Inferior parietal cortex (tissue), 1 donor: ENCODE data around the gene PLXDC2.

Experiments
- DNase-seq: peaks from one replicate; pipeline ENCODE4 v3.0.0-alpha.2; 2016; ENCODE audit errors: extremely low spot score

PLXDC2 gene

DNA sequence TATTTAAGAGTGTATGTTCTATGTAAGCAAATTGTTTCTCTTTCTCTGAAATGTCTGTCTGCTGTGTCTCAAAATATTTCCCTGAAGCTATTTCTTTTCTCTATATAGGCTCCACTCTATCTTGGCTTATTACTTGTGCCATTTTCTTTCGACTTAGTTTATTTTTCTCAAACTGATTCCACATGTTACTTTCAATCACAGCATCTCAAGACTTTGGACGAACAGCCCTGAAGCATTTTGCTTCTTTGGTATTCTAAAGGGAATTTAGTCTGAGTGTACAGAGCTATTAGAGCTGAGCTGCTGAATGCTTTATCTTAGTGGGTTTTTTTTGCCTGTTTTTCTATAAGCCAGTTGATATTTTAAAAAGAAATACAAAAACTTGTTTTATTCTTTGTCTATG lies 95.7 kb downstream of the PLXDC2 start:
- DNase-seq, result no peak

DNA sequence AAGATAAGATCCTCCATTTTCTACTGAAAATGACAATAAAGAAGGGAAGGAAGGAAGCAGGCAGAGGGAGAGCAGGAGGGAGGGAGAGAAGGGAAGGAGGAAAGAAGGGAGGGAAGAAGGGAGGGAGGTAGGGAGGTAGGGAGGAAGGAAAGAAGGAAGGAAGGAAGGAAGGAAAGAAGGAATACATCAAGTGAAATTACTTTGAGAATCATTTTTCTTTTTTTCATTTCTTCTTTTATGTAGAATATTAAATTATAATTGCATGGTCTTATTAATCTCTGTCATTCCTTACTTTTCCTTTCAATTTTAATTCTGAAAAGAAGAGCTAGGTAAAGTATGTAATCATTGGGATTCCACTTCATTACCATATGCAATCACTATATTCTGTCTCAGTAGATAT lies 97.8 kb downstream of the PLXDC2 start:
- DNase-seq, result no peak

DNA sequence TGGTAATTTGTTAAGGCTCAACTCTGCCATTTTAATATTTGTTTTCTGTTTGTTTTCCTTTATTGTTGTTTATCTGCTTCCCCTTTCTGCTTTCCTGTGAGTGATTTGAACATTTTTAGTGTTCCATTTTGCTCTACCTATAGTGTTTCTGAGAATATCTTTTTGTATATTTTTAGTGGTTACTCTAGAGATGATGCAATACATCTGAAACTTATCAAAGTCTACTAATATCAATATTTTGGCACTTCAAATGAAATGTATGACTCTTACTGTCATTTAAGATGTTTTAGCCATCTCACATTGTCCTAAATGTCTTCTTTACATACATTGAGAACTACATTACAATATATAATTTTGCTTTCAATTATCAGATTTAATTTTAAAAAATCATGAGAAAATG lies 98.9 kb downstream of the PLXDC2 start:
- DNase-seq, result no peak

DNA sequence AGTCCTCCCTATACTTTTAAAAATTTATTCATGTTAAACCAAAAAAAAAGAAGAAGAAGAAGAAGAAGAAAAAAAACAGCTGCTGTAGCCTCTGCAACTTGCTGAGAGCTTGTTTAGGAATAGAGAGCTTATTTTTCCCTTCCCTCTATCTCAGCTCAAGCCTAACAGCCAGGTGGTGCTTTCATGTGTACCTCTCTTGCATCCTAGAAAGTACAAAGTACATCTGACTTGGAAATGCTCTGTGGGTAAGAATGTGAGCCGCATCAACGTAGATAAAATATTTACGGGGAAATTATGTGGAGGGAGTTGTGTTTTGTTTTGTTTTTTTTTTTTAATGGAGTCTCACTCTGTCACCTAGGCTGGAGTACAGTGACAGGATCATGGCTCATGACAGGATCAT lies 99.6 kb downstream of the PLXDC2 start:
- DNase-seq, result no peak

DNA sequence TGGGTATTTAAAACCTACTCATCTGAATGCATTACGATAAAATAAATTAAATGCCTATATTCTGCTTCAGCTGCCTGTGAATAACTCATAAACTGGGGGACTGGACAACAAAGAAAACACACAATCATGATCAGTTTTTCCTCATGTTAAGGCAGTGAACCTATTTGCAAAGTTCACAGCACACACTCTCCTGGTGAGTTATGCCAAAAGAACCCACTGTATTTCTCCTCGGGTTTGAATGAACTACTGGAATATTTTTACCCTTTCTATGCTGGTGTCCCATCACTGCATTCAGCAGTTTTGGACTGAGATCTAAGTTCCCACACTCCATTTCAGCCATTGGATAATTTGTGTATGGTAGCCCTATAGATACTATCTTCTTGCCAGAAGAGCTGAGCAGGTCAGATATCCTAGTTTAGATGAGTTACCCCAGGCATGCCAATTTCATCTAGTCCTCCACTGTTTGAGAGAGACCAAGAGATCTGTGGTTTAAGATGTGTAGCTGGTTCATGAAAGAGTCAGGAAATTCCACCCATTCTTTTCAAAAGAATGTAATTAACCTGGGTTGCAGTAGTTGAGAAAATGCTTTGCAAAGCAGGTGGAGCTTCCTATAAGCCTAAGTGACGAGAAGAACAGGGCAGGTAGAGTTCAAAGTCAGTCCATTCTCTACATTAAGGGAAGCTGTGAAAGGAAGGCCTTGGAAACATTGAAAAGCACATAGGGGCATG lies 101.7 kb downstream of the PLXDC2 start:
- no peak for DNase-seq

DNA sequence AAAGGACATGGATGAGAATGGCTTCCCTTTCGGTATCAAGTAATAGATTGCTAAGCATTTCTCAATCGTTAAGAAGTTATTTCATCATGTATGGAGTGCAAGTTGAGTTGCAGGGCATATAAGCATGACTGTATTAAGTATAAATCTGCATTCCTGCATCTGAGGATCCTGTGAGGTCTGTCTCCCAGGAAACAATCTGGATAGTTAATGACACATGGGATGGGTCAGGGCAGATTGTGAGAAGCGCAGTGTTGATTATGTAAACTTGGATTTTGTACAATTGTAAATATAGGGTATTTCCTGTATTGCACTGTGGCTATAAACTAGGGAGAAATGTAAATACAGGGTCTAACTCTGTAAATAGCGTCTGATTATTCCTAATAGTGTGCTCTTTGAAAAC lies 102.6 kb downstream of the PLXDC2 start:
- DNase-seq, result no peak

DNA sequence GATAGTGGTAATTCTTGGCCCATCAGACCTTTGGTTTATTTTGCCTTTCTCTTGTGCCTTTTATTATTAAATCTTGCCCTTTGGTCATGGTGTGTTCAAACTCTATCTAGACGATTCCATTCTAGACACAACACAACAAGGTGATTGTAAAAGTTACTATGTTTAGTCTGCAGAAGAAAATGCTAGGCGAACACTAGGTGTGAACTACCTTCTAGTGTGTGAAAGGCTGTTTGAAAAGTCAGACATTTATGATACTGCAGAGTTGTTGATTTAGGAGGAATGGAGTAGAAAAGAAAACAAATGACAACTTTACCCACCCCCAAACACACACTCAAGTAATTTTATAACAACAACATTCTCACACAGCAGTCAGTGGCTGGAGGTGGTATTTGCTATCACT lies 103.4 kb downstream of the PLXDC2 start:
- DNase-seq, result no peak

DNA sequence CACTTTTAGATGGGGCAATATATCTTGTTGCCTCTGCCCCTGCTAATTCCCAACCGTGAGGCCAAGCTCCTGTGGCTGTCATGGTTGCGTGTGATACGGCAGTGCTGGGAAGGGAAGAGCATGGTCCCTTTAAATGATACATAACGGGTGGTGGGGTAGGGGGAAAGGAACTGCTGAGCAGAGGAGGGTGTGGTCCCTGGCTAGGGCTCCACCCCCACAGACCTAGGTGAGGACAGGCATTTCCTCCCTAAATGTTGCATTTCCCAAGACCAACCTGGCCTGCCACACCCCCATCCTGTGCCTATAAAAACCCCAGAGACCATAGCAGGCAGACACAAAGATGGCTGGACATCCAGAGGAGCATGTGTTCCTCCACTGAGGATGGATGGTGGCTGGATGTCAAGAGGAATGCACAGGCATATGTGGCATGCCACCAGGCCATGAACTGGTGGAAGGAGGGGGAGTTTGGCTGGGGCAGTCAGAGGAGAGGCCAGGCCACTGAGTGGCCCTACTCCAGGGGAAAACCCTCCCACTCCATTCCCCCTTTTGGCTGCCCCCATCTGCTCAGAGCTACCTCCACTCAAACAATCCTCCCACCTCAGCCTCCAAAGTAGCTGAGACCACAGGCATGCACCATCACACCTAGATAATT lies 104.0 kb downstream of the PLXDC2 start:
- DNase-seq, result no peak

DNA sequence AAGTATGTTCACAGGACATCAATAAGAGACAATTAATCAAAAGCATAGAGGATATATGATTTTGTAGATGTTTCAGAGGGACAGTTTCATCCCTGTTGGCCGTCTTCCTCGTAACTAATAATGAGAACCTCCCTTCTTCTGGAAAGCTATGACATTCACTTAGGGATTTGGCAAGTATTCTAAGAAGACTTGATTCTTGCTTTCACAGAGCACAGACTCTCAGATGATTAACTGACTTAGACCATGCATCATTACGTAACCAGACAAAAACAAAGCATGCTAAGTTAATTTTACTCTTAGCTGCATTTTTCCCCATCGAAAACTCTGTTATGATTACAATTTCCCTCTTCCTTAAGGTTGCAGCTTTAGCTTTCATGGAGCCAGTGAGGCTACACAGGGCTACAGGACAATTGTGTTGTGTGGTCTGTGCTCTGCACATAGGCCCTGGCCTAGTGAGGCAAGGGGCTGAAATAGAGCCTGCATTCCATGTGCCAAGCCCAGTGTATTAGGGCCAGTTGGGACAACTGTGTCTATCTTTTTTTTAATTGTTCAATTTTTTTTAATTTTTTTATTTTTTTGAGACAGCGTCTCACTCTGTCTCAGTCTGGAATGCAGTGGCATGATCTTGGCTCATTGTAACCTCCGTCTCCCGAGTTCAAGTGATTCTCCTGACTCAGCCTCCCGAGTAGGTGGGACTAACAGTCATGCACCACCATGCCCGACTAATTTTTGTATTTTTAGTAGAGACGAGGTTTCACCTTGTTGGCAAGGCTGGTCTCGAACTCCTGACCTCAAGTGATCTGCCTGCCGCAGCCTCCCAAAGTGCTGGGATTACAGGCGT lies 105.3 kb downstream of the PLXDC2 start:
- DNase-seq, result no peak

DNA sequence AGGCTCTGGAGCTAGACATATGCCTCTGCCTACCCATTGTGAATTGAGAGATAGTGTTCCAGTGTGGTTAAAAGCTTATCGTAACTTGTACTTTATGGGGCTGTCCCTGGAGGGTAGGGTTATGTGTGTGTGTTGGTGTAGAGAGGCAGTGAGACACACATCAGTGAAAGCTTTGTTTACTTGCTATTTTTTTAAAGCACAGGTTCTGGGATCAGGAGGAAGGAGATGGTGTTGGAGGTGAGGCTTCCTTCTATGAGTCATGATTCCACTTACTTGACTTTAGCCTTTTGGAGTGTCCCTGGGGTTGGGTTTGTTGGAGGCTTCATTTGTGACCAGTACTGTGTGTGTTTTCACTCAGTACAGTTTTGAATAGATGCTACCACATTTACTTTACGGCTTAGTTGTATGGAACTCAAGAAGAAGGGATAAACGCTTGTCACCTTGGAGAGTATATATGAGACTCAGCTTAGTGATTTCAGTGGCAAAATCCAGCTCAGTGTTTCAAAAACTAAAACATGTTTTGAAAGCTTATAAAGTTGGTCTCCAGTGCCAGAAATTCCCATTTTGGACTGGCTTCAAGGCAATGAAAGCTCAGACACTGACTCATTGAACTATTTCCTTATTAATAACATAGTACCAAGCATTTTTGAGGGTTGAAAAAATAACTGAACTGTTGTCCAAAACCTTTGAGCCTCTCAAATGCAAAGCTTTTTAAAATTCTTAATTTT lies 106.2 kb downstream of the PLXDC2 start:
- DNase-seq, result no peak

DNA sequence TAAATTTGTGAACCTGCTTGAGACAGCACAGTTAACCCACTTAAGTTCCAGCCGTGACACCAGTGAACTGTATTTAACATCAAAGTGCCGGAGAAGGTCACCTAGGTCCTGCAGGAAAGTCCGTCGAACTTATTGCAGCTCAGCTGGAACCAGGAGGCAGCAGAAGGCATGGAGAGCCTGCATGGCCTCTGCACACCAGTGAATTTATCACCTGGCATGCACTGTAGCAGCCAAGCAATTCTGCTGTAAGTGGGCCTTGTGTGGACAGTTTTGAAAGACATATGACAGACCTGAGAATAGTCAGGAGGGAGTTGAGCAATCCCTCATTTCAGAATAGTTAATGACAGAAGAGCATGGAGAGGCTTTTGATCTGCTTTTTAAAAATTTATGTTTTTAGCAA lies 108.8 kb downstream of the PLXDC2 start:
- DNase-seq, result no peak

DNA sequence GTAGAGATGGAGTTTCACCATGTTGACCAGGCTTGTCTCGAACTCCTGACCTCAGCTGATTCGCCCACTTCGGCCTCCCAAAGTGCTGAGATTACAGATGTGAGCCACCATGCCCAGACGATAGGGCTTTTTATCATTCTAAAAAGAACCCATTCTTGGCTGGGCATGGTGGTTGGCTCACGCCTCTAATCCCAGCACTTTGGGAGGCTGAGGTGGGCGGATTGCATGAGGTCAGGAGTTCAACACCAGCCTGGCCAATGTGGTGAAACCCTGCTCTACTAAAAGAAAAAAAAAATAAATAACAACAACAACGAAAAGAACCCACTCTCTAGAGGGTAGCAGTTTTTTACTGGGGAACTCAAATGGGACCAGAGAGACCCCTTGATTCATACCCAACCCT lies 112.7 kb downstream of the PLXDC2 start:
- DNase-seq, result no peak

DNA sequence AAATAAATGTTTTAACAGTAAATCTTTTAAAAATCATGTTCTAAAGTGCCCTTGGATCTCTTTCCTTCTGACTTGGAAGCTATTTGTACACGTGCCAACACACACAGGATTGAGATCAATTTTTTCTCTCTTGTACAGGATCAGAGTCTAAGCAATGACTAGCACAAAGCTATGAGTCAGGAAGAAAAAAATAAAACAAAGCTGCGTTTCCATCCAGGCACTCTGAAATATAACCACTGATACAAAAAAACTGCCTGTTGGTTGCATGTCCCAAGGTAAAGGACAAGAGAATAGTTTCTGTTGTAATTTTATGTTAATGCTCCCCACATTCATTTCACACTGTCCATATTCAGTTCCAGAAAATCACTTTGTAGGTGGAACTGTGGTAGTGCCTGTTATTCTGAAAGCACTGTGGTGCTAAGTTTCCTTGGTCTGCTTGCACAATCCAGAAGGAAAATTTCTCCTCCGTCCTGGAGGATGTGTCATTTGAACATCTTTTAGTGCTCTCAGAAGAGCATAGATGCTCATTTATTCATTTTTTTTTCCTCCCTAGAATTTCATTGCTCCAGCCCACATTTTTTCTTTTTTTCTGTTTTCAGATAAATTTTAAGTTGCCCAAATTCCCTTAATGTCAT lies 113.4 kb downstream of the PLXDC2 start:
- peak; percentile 41 for DNase-seq

DNA sequence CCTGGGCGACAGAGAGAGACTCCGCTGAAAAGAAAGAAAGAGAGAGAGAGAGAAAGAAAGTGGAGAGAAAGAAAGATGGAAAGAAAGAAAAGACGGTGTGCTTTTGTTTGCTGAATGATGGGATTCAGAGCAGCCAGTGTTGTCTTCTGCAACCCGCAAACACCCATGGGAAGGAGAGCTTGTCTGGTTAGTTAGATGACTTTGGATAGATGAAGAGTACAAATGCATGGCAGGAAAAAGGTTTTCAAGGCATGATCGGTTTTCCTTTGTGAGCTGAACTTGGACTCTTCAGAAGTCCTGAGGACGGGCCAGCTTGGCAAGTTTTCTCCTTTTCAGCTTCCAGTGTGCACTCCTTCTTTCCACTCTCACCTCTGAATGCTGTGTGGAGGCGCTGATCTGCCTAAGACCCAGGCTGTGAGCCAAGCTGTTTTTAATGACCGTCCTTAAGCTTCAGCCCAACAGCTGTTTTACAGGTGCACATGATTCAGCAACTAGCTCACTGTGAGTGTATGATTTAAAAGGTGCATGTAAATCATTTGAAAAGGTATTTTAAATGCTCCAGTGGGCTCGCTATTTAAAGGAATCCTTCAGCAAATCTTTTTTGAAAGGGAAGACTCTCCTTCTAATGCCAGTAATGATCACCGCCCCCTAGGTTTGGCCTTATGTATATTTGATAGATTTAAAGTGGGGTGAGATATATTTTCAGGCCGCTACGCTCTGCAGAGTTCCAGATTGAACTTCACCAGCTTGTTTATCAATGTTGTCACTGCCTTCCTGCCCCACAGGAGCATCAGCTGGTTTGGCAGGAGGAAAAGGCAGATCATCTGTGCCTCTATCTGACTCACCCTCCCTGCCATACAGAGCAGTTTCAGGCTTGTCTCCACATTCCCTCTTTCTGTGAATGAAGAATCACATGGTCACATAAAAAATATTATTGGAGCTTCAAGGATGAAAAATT lies 115.0 kb downstream of the PLXDC2 start:
- DNase-seq, result peak; percentile 20

DNA sequence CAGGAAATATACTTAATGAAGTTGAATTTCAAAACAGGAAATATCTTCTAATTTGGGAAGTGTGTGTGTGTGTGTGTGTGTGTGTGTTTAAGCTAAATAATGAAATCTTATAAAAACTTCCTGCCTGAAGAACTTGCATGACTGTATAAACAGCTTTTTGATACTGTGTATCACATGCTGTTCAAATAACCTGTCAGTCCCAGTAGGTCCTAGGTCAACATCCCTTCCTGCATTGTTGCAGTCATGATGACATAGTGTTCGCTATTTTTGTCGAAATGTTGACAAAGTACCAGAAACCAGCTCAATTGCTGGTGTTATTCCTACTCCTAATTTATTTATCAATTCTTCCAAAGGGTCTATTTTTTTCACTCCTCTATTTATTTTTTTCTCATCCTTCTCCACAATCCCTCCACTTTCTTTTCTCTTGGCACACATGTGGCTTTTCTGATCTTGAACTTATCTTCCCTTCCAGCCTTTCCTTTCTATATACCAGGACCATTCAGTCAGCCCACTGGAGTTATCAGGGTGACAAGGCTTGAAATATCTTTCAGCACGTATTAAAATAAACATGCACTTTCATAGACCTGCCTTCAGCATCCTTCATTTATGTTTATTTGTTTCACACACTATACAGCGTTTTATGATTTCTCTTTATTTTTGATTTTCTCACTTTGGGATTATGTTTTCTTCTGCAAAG lies 115.8 kb downstream of the PLXDC2 start:
- DNase-seq, result no peak

DNA sequence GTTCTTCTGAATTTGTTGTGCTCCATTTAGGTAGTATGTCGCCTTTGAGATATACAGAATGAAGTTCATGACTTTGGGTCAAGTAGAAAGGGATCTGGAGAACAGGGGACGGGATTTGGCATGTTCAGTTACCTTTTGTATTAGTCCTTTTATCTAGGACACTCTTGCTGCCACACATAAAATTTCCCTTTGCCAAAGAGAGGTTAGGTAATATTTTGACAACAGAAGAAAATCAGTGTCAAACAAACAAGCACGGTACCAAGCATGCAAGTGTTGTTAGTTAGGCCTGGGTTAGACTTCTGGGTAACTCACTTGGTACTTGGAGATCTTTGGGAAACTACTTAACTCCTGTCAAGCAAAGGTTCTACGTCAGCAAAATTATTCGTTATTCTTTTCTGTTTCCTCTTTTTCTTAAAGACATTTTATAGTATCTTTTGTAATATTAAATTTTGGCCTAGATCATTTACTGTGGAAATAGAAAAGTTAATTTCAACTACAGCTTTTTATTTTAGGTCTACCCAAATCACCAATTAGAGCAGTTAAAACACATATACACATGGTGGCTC lies 116.7 kb downstream of the PLXDC2 start:
- no peak for DNase-seq

DNA sequence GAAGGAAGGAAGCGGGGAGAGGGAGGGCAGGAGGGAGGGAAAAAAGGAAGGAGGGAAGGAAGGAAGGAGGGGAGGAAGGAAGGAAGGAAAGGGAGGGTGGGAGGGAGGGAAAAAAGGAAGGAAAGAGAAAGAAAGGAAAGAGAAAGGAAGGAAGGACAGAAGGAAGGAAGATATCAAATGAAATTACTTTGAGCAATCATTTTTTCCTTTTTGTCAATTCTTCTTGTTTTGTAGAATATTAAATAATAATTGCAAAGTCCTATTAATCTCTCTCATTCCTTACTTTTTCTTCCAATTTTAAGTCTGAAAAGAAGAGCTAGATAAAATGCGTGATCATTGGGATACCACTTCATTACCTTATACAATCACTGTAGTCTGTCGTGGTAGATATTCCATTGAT lies 117.5 kb downstream of the PLXDC2 start:
- no peak for DNase-seq

DNA sequence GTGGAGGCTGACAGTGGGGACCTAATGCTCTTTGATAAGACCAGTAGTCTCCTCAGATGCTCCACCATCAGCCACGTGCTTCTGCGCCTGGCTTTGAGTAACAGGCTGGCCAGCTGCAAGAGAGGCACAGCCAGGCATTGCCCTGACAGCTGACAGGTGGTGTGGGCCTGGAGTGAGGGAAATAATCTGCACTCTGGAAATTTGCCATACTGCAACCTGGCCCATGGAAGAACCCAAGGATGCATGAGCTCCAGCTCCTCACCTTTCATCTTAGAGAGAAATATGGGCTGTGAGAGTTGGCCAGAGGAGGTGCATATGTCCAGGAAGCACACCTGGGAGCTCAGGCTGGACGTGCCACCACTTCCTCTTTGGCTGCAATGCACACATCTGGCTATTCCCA lies 118.9 kb downstream of the PLXDC2 start:
- no peak for DNase-seq

DNA sequence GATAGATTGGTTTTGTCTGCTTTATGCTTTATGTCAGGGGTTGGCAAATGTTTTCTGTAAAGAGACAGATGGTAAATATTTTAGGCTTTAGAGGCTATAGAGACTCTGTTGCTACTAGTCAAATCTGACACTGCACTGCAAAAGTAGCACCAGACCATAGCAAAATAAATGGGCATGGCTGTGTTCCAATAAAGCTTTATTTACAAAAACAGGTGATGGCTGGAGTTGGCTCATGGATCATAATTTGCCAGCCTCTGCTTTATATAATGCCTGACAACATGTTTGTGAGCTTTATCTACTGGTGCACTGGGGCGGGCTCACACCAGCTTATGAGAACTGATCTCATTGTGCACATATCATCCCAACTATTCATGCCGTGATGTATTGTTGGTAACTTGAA lies 120.1 kb downstream of the PLXDC2 start:
- DNase-seq, result no peak

DNA sequence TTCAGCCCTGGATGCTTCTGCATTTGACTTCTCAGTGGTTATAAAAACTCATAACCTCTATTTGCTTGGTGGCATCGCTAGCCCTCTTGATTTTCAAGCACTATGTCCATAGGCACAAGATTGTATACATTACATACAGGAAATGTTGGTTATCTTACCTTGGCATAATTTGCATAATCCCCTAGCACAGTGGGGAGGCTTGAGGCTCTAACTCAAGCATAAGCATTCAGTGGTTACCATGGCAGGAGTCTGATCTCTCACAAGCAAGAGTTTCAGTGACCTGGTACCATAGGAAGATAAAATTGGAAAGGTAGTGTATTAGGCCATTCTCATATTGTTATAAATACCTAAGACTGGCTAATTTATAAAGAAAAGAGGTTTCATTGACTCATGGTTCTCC lies 121.8 kb downstream of the PLXDC2 start:
- DNase-seq, result no peak
